Coronary artery (tissue), 2 donors: ENCODE measurements around the gene LRRK1.

Experiments
- DNase-seq: peaks from one replicate; pipeline ENCODE4 v3.0.0-alpha.2; 2017; ENCODE audit warnings: low spot score
- H3K27ac ChIP-seq, 2 donors: fragments of 200-600 bp; sonication (generic); one replicate each; pipeline ENCODE4 v1.5.1; 2016 to 2019
- H3K4me3 ChIP-seq: fragments of 200-600 bp; sonication (generic); 2 replicates; pipeline ENCODE4 v1.5.1; 2016; ENCODE audit warnings: mild to moderate bottlenecking, moderate library complexity
- CTCF ChIP-seq: fragments of 200-600 bp; sonication (generic); IDR thresholded peaks from one replicate; pipeline ENCODE4 v1.5.1; 2019; ENCODE audit warnings: antibody characterized with exemption

Gene LRRK1

GRCh38 chr15:101048176-101048575 is 129.0 kb downstream of the LRRK1 start:
- Histone ChIP-seq H3K27ac (no peak overlapping the region), H3K4me3 (no peak overlapping the region)
- DNase-seq, result no peak
- no peak for TF ChIP-seq CTCF

GRCh38 chr15:101048581-101049030 is 129.4 kb downstream of the LRRK1 start:
- DNase-seq, result peak; percentile 66
- Histone ChIP-seq H3K27ac (no peak overlapping the region), H3K4me3 (no peak overlapping the region)
- TF ChIP-seq CTCF, result no peak

GRCh38 chr15:101049282-101049681 is 130.1 kb downstream of the LRRK1 start:
- Histone ChIP-seq H3K27ac (no peak overlapping the region), H3K4me3 (no peak overlapping the region)
- no peak for TF ChIP-seq CTCF
- peak; percentile 58 for DNase-seq

GRCh38 chr15:101049856-101050622 is 130.9 kb downstream of the LRRK1 start:
- no peak overlapping the region for H3K4me3 ChIP-seq
- no peak overlapping the region for H3K27ac ChIP-seq
- DNase-seq, result peak; percentile 66
- TF ChIP-seq CTCF, result no peak

GRCh38 chr15:101050623-101051290 is 131.6 kb downstream of the LRRK1 start:
- TF ChIP-seq CTCF, result no peak
- Histone ChIP-seq H3K27ac (no peak overlapping the region), H3K4me3 (no peak overlapping the region)
- DNase-seq, result peak; percentile 61

- H3K27ac ChIP-seq, result no peak overlapping the region
- no peak for TF ChIP-seq CTCF
- DNase-seq, result peak; percentile 64
- H3K4me3 ChIP-seq, result no peak overlapping the region
Measured at GRCh38 chr15:101051291-101052030, 132.3 kb downstream of the LRRK1 start.
